GM20000 (cell line): ENCODE data around the gene CYP27C1.

Source experiments
- DNase-seq: peaks from one replicate; pipeline ENCODE4 v3.0.0; 2012; ENCODE audit warnings: low spot score
- TF ChIP-seq, protein P1 (sequence below): IDR thresholded peaks from 2 replicates; pipeline ENCODE4 v1.5.1; 2012; ENCODE audit warnings: mild to moderate bottlenecking, control low read depth; ENCODE audit errors: extremely low read depth, missing control alignments

The CYP27C1 gene

DNA sequence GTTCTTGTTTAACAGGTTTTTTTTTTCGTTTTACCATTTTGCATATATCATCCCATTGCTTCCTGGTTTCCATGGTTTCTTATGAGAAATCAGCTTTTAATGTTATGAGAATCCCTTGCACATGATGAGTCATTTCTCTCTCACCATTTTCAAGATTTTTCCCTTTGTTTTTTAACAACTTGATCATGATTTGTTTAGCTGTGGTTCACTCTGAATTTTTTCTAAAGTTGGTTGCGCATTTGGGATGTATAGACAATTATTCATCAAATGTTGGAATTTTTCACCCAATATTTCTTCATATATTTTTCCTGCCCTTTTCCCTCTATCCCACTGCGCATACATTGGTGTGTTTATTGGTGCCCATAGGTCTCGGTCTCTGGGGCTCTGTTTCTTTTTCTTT lies 70.7 kb downstream of the CYP27C1 start:
- TF ChIP-seq, protein P1, sequence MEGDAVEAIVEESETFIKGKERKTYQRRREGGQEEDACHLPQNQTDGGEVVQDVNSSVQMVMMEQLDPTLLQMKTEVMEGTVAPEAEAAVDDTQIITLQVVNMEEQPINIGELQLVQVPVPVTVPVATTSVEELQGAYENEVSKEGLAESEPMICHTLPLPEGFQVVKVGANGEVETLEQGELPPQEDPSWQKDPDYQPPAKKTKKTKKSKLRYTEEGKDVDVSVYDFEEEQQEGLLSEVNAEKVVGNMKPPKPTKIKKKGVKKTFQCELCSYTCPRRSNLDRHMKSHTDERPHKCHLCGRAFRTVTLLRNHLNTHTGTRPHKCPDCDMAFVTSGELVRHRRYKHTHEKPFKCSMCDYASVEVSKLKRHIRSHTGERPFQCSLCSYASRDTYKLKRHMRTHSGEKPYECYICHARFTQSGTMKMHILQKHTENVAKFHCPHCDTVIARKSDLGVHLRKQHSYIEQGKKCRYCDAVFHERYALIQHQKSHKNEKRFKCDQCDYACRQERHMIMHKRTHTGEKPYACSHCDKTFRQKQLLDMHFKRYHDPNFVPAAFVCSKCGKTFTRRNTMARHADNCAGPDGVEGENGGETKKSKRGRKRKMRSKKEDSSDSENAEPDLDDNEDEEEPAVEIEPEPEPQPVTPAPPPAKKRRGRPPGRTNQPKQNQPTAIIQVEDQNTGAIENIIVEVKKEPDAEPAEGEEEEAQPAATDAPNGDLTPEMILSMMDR, result no peak

GRCh38 chr2:127146820-127147502 lies 73.1 kb downstream of the CYP27C1 start:
- TF ChIP-seq, protein P1, result no peak
- no peak for DNase-seq

More for the DNA sequence above, 70.7 kb downstream of the CYP27C1 start:
- no peak for DNase-seq

DNA sequence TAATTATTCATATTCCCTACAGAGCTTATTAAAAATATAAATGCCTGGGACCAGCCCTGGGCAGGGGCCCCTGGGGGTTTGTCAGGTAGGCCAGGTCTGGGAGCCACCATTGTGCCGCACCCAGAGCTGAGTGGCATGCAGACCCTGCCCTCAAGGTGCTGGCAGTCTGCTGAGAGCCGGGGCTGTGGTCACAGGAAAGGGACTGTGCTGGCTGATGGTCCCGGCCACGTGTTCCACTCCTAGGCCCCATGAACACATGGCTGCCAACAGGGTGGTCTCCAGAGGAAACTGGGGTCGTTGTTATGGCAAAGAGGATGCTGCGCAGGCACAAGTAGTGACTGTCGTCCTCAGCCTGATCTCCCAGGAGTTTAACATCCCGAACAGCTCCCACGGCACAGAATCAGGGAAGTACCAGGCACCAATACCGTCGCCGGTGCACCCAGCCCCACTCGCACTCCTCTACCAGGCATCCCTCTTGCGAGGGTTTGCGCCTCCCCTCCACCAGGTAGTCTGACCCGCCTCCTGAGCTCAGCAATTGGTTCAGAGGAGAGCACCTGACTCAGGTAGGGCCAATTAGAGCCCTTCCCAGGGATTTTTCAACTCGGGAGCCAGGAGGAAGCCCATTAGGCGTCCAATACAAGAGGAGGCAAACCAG lies 73.9 kb downstream of the CYP27C1 start:
- TF ChIP-seq, protein P1, result no peak
- DNase-seq, result no peak

DNA sequence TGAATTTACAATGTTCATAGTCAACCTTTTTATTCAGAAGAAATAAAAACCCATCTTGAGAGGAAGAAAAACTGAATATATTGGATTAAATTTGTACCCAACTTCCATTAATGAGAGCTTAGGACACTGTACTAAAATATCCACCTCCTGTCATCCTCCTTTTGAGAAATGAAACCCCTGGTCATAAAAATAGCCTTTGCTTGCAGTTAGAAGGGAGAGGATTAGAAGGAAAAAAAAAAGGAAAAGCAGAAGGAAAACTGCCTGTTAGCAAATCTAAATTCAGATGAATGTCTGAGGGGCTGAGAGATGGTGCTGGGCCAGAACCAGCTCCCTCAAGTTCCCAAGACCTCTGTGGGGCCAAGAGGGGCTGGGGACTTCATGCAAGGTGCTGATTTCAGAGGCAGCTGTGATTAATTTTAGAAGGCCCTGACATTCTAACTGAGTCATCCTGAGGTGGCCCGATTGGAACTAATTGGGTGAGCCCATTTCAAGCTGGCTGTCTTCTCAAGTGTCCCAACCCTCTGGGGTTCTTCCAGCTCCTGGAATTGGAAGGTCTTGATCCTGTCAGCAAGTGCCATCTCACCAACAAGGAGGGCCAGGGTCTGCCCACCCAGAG lies 74.7 kb downstream of the CYP27C1 start:
- TF ChIP-seq, protein P1, result no peak
- DNase-seq, result no peak

GRCh38 chr2:127143841-127144782 lies 76.0 kb downstream of the CYP27C1 start:
- no peak for DNase-seq
- TF ChIP-seq, protein P1, result no peak

- DNase-seq, result no peak
- TF ChIP-seq, protein P1, result no peak
Measured at GRCh38 chr2:127142663-127143630, 77.2 kb downstream of the CYP27C1 start.
